Transverse colon (tissue), 4 donors: Measurements from ENCODE around the gene PLXND1. TPM values are rescaled to one million over a fixed set of nuclear protein-coding genes. Genes with fewer than 3 reads are reported as not detected.
A peak's percentile ranks its signal among the peaks of the same experiment; 100 is the strongest.

Experiments used
- DNase-seq: peaks from one replicate; pipeline ENCODE4 v3.0.0-alpha.2; 2019
- H3K27ac ChIP-seq, 4 donors: fragments of 200-600 bp; sonication (generic); 2 replicates each; pipeline ENCODE4 v1.5.1; 2016 to 2018; ENCODE audit warnings: inconsistent platforms in 4 of 4
- H3K27me3 ChIP-seq: fragments of 200-600 bp; sonication (generic); 2 replicates; pipeline ENCODE4 v1.5.1; 2017; ENCODE audit warnings: inconsistent platforms
- H3K36me3 ChIP-seq, 4 donors: fragments of 200-600 bp; sonication (generic); 2 replicates each; pipeline ENCODE4 v1.5.1; 2017 to 2019; ENCODE audit warnings: inconsistent platforms in 4 of 4
- H3K4me1 ChIP-seq, 4 donors: fragments of 200-600 bp; sonication (generic); 2 replicates each; pipeline ENCODE4 v1.5.1; 2017 to 2020; ENCODE audit warnings: inconsistent platforms in 4 of 4
- H3K4me3 ChIP-seq, 4 donors: fragments of 200-600 bp; sonication (generic); 1 replicate in 1 of 4; 2 replicates in 3 of 4; pipeline versions ENCODE4 v1.5.1 to v1.6.1; 2017 to 2019; ENCODE audit warnings: inconsistent platforms in 4 of 4
- H3K9me3 ChIP-seq, 2 donors: fragments of 200-600 bp; sonication (generic); 2 replicates each; pipeline ENCODE4 v1.5.1; 2017 to 2019; ENCODE audit warnings: inconsistent platforms in 2 of 2
- CTCF ChIP-seq, 5 experiments: fragments of 200-600 bp in 3 of 5; fragments of 450-650 bp in 2 of 5; sonication (generic) in 3 of 5; IDR thresholded peaks; 1 replicate in 2 of 5; 2 replicates in 3 of 5; pipeline ENCODE4 v1.5.1; 2016 to 2017; ENCODE audit warnings: antibody characterized with exemption in 5 of 5, inconsistent platforms in 3 of 5, mild to moderate bottlenecking in 2 of 5, moderate library complexity in 1 of 5
- EP300 ChIP-seq: sonication (generic); formaldehyde crosslinking; IDR thresholded peaks from one replicate; pipeline ENCODE4 v1.6.1; 2017; ENCODE audit warnings: antibody characterized with exemption, low read depth
- POLR2A ChIP-seq: fragments of 450-650 bp; IDR thresholded peaks from one replicate; pipeline ENCODE4 v1.6.1; 2016; ENCODE audit warnings: antibody characterized with exemption, mild to moderate bottlenecking, moderate library complexity
- POLR2AphosphoS5 ChIP-seq, 3 donors: sonication (generic); formaldehyde crosslinking; IDR thresholded peaks; one replicate each; pipeline ENCODE4 v1.6.1; 2016; ENCODE audit warnings: antibody characterized with exemption in 3 of 3
- WGBS, 2 donors: methylation state at CpG; one replicate each; pipeline ENCODE4 v1.1.5; 2018; ENCODE audit warnings: low coverage in 1 of 2; 5-methylcytosine and 5-hydroxymethylcytosine counted together
- in situ Hi-C, 4 donors: fragments of 200-750 bp; cut with MboI; loops; one replicate each; pipeline versions ENCODE4 v1.15.0 to v1.15.1; 2017; ENCODE audit warnings: low sequenced_read_pairs in 3 of 4, low pct_ligation_motif_present in 1 of 4, low pct_unique_long_range_greater_than_20kb in 1 of 4
- intact Hi-C: fragments of 100-400 bp; cut with DNase I; formaldehyde crosslinking; loops from one replicate; pipeline ENCODE4 v1.15.1; 2023; ENCODE audit warnings: low total_unique reads
- total RNA-seq, 4 donors: library from RNA; depleted of rRNA; stranded (reverse); fragments of >200 nt; gene quantifications; one replicate each; pipeline ENCODE4 v1.1.0, GENCODE V29; 2016

The PLXND1 gene
- total RNA-seq, 4 donors from 2014 or later: 26.4 to 71.8 (median 35.8) TPM

GRCh38 chr3:129610276-129610675 lies 3.8 kb upstream of the PLXND1 start:
- Histone ChIP-seq H3K4me1 (peaks cover 0 to 43% (median 28%) of the 10 kb centered on the region in 4 donors), H3K27me3 (peaks cover 15% of the 10 kb centered on the region), H3K27ac (peak overlapping the region in 1 of 4 donors; percentile 19), H3K9me3 (no peaks in the 10 kb centered on the region), H3K36me3 (no peaks in the 10 kb centered on the region), H3K4me3 (no peak overlapping the region)
- intact Hi-C loops: no loop called here
- 42% methylated on average over 8 of the region's 10 CpGs; no CpG with 5 or more reads in 1 of the 2 donors for WGBS, 2 donors
- in situ Hi-C loops: no loop called here
- DNase-seq: no peak
- TF ChIP-seq CTCF (IDR thresholded peaks at IDR 0.05): no peak
- TF ChIP-seq EP300: no peak
- no peak for TF ChIP-seq POLR2AphosphoS5 (IDR thresholded peaks at IDR 0.05)
- no peak for TF ChIP-seq POLR2A

GRCh38 chr3:129609591-129610182 lies 3.2 kb upstream of the PLXND1 start:
- DNase-seq: no peak
- intact Hi-C loops (loop anchor here (10.0 kb wide), 1 partner anchor 115 kb away; no protein-coding TSS in a partner anchor), in situ Hi-C loops (no loop called here)
- Histone ChIP-seq H3K9me3 (no peaks in the 10 kb centered on the region), H3K27ac (peak overlapping the region in 1 of 4 donors; percentile 19), H3K4me1 (peaks cover 0 to 39% (median 28%) of the 10 kb centered on the region in 4 donors), H3K4me3 (no peak overlapping the region), H3K36me3 (no peaks in the 10 kb centered on the region), H3K27me3 (peaks cover 21% of the 10 kb centered on the region)
- TF ChIP-seq CTCF (IDR thresholded peaks at IDR 0.05) (no peak), EP300 (no peak), POLR2A (no peak), POLR2AphosphoS5 (IDR thresholded peaks at IDR 0.05) (no peak)
- 27 to 36% methylated on average over 3 of the region's 3 CpGs for WGBS, 2 donors

GRCh38 chr3:129608936-129609590 lies 2.6 kb upstream of the PLXND1 start:
- no peak overlapping the region for H3K4me3 ChIP-seq
- peak overlapping the region in 3 of 4 donors; percentile 80 to 87 (median 86) for H3K27ac ChIP-seq
- H3K9me3 ChIP-seq: no peaks in the 10 kb centered on the region
- intact Hi-C loops: loop anchor here (10.0 kb wide), 1 partner anchor 114 kb away; no protein-coding TSS in a partner anchor
- in situ Hi-C loops: no loop called here
- no peaks in the 10 kb centered on the region for H3K36me3 ChIP-seq
- peaks cover 0 to 39% (median 30%) of the 10 kb centered on the region in 4 donors for H3K4me1 ChIP-seq
- no peak for DNase-seq
- peaks cover 24% of the 10 kb centered on the region for H3K27me3 ChIP-seq
- TF ChIP-seq CTCF (IDR thresholded peaks at IDR 0.05): no peak
- no peak for TF ChIP-seq EP300
- TF ChIP-seq POLR2AphosphoS5 (IDR thresholded peaks at IDR 0.05): no peak
- no peak for TF ChIP-seq POLR2A
- 73% methylated on average over 4 of the region's 4 CpGs; no CpG with 5 or more reads in 1 of the 2 donors for WGBS, 2 donors

GRCh38 chr3:129608087-129608935 lies 1.8 kb upstream of the PLXND1 start:
- no peak overlapping the region for H3K4me3 ChIP-seq
- no peaks in the 10 kb centered on the region for H3K36me3 ChIP-seq
- peak overlapping the region; percentile 80 to 87 (median 86) for H3K27ac ChIP-seq
- TF ChIP-seq POLR2A (no peak), EP300 (no peak), POLR2AphosphoS5 (IDR thresholded peaks at IDR 0.05) (no peak), CTCF (IDR thresholded peaks at IDR 0.05) (no peak)
- intact Hi-C loops (loop anchor here (10.0 kb wide), 1 partner anchor 114 kb away; no protein-coding TSS in a partner anchor), in situ Hi-C loops (no loop called here)
- H3K27me3 ChIP-seq: peaks cover 24% of the 10 kb centered on the region
- no peaks in the 10 kb centered on the region for H3K9me3 ChIP-seq
- peaks cover 0 to 42% (median 30%) of the 10 kb centered on the region in 4 donors for H3K4me1 ChIP-seq
- DNase-seq: no peak
- WGBS, 2 donors: 26 to 56% methylated on average over 3 to 17 of the region's 17 CpGs
